Mesendoderm (in vitro differentiated cells): ENCODE measurements around the gene ST7.
A peak's percentile ranks its signal among the peaks of the same experiment; 100 is the strongest.

Experiments used
- DNase-seq: peaks from one replicate; pipeline ENCODE4 v3.0.0; 2013
- H2AK5ac ChIP-seq: 2 replicates; pipeline ENCODE4 v1.6.1; 2013; ENCODE audit warnings: low read length, inconsistent platforms
- H2BK120ac ChIP-seq: 2 replicates; pipeline ENCODE4 v1.6.1; 2013; ENCODE audit warnings: low read depth, mild to moderate bottlenecking, low read length, moderate library complexity, mixed read lengths
- H2BK15ac ChIP-seq: replicated peaks from 2 replicates; pipeline ENCODE4 v1.6.1; 2013; ENCODE audit warnings: low read depth, mild to moderate bottlenecking, moderate library complexity
- H2BK5ac ChIP-seq: 2 replicates; pipeline ENCODE4 v1.6.1; 2013; ENCODE audit warnings: low read length, inconsistent platforms
- H3K18ac ChIP-seq: 2 replicates; pipeline ENCODE4 v1.6.1; 2013; ENCODE audit warnings: mild to moderate bottlenecking, low read length, mixed read lengths
- H3K23ac ChIP-seq: one replicate; pipeline ENCODE4 v1.6.1; 2013; ENCODE audit warnings: low read length
- H3K27ac ChIP-seq: 2 replicates; pipeline ENCODE4 v1.5.1; 2013; ENCODE audit warnings: low read depth, mild to moderate bottlenecking, inconsistent platforms, low read length, moderate library complexity
- H3K27me3 ChIP-seq: 2 replicates; pipeline ENCODE4 v1.6.1; 2013; ENCODE audit warnings: low read length, control low read depth, mild to moderate bottlenecking, inconsistent platforms; ENCODE audit not compliant: insufficient read depth, poor library complexity
- H3K36me3 ChIP-seq: 2 replicates; pipeline ENCODE4 v1.6.1; 2013; ENCODE audit warnings: low read length, inconsistent platforms; ENCODE audit not compliant: control insufficient read depth, insufficient read depth
- H3K4ac ChIP-seq: one replicate; pipeline ENCODE4 v1.6.1; 2013; ENCODE audit warnings: low read depth, mild to moderate bottlenecking, low read length, moderate library complexity
- H3K4me1 ChIP-seq: 2 replicates; pipeline ENCODE4 v1.6.1; 2013; ENCODE audit warnings: low read depth, low read length, inconsistent platforms; ENCODE audit not compliant: control insufficient read depth
- H3K4me2 ChIP-seq: 2 replicates; pipeline ENCODE4 v1.6.1; 2013; ENCODE audit warnings: low read length
- H3K4me3 ChIP-seq: 2 replicates; pipeline ENCODE4 v1.5.1; 2013; ENCODE audit warnings: mild to moderate bottlenecking, low read length
- H3K56ac ChIP-seq: one replicate; pipeline ENCODE4 v1.6.1; 2013; ENCODE audit warnings: low read length
- H3K79me1 ChIP-seq: 2 replicates; pipeline ENCODE4 v1.6.1; 2013; ENCODE audit warnings: low read length, inconsistent platforms
- H3K79me2 ChIP-seq: 2 replicates; pipeline ENCODE4 v1.6.1; 2013; ENCODE audit warnings: mild to moderate bottlenecking, low read length; ENCODE audit not compliant: control insufficient read depth, insufficient read depth
- H3K9ac ChIP-seq: 2 replicates; pipeline ENCODE4 v1.6.1; 2013; ENCODE audit warnings: low read length, inconsistent platforms
- H4K5ac ChIP-seq: one replicate; pipeline ENCODE4 v1.6.1; 2013; ENCODE audit warnings: low read length
- H4K8ac ChIP-seq: one replicate; pipeline ENCODE4 v1.6.1; 2013; ENCODE audit warnings: low read depth, mild to moderate bottlenecking, control low read depth, low read length, moderate library complexity
- WGBS: extraction: QIAGEN DNeasy Blood & Tissue Kit; methylation state at CpG from one replicate; pipeline ENCODE4 v1.1.7; 2013; ENCODE audit warnings: low lambda C conversion rate, missing lambda C conversion rate; ENCODE audit not compliant: insufficient coverage; ENCODE audit errors: extremely low coverage; 5-methylcytosine and 5-hydroxymethylcytosine counted together

Gene ST7

GRCh38 chr7:117001283-117001682, 48.0 kb downstream of the ST7 start:
- Histone ChIP-seq H3K4me2 (no peak overlapping the region), H3K4ac (no peak overlapping the region), H3K27me3 (no peaks in the 10 kb centered on the region), H3K9ac (no peak overlapping the region), H2AK5ac (no peak overlapping the region), H3K79me1 (no peaks in the 10 kb centered on the region), H4K5ac (no peak overlapping the region), H3K23ac (no peak overlapping the region), H4K8ac (no peak overlapping the region), H3K18ac (no peak overlapping the region), H3K4me1 (no peaks in the 10 kb centered on the region), H3K4me3 (no peak overlapping the region), H3K36me3 (no peaks in the 10 kb centered on the region), H3K56ac (no peak overlapping the region), H2BK120ac (no peak overlapping the region), H3K79me2 (no peaks in the 10 kb centered on the region), H3K27ac (no peak overlapping the region), H2BK15ac (no peak overlapping the region), H2BK5ac (no peak overlapping the region)
- no peak for DNase-seq

GRCh38 chr7:117004899-117005298, 51.6 kb downstream of the ST7 start:
- Histone ChIP-seq H2BK5ac (no peak overlapping the region), H4K5ac (no peak overlapping the region), H3K36me3 (no peaks in the 10 kb centered on the region), H3K4ac (no peak overlapping the region), H3K79me1 (no peaks in the 10 kb centered on the region), H3K4me1 (no peaks in the 10 kb centered on the region), H4K8ac (no peak overlapping the region), H3K27me3 (no peaks in the 10 kb centered on the region), H3K18ac (no peak overlapping the region), H3K23ac (no peak overlapping the region), H2BK15ac (no peak overlapping the region), H3K4me3 (no peak overlapping the region), H2BK120ac (no peak overlapping the region), H3K79me2 (no peaks in the 10 kb centered on the region), H3K56ac (no peak overlapping the region), H3K27ac (no peak overlapping the region), H2AK5ac (no peak overlapping the region), H3K4me2 (no peak overlapping the region), H3K9ac (no peak overlapping the region)
- peak; percentile 40 for DNase-seq
- WGBS, result no CpG with 5 or more reads among the region's 1 CpG

DNA sequence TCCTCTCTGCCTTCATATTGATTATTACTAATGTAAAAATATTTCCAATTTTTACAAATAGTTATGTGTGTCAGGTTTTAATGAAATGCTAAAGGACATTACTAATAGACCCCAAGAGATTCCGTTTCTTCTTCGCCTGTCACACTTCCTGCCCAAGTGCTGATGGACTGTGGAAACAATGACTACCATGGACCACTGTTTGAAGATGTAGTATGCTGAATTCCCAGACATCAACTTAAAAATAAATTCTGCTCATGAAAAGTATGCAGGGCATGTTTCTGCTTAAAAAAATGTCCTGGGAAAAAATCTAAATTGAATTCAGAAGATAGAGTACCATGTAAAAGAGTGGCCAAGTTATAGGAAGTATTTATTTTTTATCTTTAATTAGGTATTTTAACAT, 52.1 kb downstream of the ST7 start:
- H2BK15ac ChIP-seq, result no peak overlapping the region
- H3K4me1 ChIP-seq, result no peaks in the 10 kb centered on the region
- no peak overlapping the region for H3K4me3 ChIP-seq
- no peak overlapping the region for H3K4ac ChIP-seq
- peaks cover 2% of the 10 kb centered on the region for H3K79me1 ChIP-seq
- H2BK5ac ChIP-seq, result no peak overlapping the region
- H3K4me2 ChIP-seq, result no peak overlapping the region
- H3K23ac ChIP-seq, result no peak overlapping the region
- no peak overlapping the region for H4K8ac ChIP-seq
- H3K27ac ChIP-seq, result no peak overlapping the region
- no peak overlapping the region for H4K5ac ChIP-seq
- no peak overlapping the region for H2AK5ac ChIP-seq
- no peak overlapping the region for H2BK120ac ChIP-seq
- no peak for DNase-seq
- no peak overlapping the region for H3K18ac ChIP-seq
- no peaks in the 10 kb centered on the region for H3K79me2 ChIP-seq
- no peak overlapping the region for H3K9ac ChIP-seq
- WGBS, result no CpG with 5 or more reads among the region's 2 CpGs
- H3K36me3 ChIP-seq, result no peaks in the 10 kb centered on the region
- H3K56ac ChIP-seq, result no peak overlapping the region
- H3K27me3 ChIP-seq, result no peaks in the 10 kb centered on the region

DNA sequence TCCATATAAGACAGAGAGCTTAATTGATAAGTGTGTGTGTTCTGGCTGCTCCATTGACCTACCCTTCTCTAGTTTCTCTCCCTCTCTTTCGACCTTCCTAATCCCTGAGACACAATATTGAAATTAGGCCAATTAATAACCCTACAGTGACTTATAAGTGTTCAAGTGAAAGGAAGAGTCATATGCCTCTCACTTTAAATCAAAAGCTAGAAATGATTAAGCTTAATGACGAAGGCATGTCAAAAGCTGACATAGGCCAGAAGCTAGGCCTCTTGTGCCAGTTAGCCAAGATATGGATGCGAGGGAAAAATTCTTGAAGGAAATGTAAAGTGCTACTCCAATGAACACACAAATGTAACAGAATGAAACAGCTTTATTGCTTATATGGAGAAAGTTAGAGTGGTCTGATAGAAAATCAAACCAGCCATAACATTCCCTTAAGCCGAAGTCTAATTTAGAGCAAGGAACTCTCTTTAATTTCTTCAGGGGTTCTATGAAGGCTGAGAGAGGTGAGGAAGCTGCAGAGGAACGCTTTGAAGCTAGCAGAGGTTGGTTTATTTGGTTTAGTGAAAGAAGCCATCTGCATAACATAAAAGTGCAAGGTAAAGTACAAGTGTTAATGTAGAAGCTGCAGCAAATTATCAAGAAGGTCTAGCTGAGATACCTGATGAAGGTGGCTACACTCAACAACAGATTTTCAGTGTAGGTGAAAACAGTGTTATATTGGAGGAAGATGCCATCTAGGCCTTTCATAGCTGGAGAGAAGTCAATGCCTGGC, 53.8 kb downstream of the ST7 start:
- no peak overlapping the region for H4K5ac ChIP-seq
- H3K56ac ChIP-seq, result no peak overlapping the region
- H3K79me1 ChIP-seq, result peaks cover 2% of the 10 kb centered on the region
- H3K4me2 ChIP-seq, result no peak overlapping the region
- H3K18ac ChIP-seq, result no peak overlapping the region
- no peaks in the 10 kb centered on the region for H3K27me3 ChIP-seq
- no peak overlapping the region for H4K8ac ChIP-seq
- peaks cover 2% of the 10 kb centered on the region for H3K4me1 ChIP-seq
- DNase-seq, result no peak
- H3K36me3 ChIP-seq, result no peaks in the 10 kb centered on the region
- no peaks in the 10 kb centered on the region for H3K79me2 ChIP-seq
- H2AK5ac ChIP-seq, result no peak overlapping the region
- H2BK120ac ChIP-seq, result no peak overlapping the region
- H2BK5ac ChIP-seq, result no peak overlapping the region
- no peak overlapping the region for H2BK15ac ChIP-seq
- H3K4ac ChIP-seq, result no peak overlapping the region
- no peak overlapping the region for H3K27ac ChIP-seq
- H3K4me3 ChIP-seq, result no peak overlapping the region
- H3K9ac ChIP-seq, result no peak overlapping the region
- H3K23ac ChIP-seq, result no peak overlapping the region
- WGBS, result no CpG with 5 or more reads among the region's 5 CpGs

GRCh38 chr7:117008118-117008885, 55.0 kb downstream of the ST7 start:
- no peak overlapping the region for H3K9ac ChIP-seq
- H3K23ac ChIP-seq, result no peak overlapping the region
- no peak overlapping the region for H3K4me3 ChIP-seq
- no peak overlapping the region for H3K4ac ChIP-seq
- no peak overlapping the region for H3K18ac ChIP-seq
- no peak overlapping the region for H4K8ac ChIP-seq
- H3K79me1 ChIP-seq, result peaks cover 2% of the 10 kb centered on the region
- no peak overlapping the region for H3K27ac ChIP-seq
- H2BK15ac ChIP-seq, result no peak overlapping the region
- peak; percentile 34 for DNase-seq
- H3K79me2 ChIP-seq, result no peaks in the 10 kb centered on the region
- H3K56ac ChIP-seq, result no peak overlapping the region
- H2BK5ac ChIP-seq, result no peak overlapping the region
- no peak overlapping the region for H3K4me2 ChIP-seq
- H4K5ac ChIP-seq, result no peak overlapping the region
- H2BK120ac ChIP-seq, result no peak overlapping the region
- H2AK5ac ChIP-seq, result no peak overlapping the region
- no peaks in the 10 kb centered on the region for H3K36me3 ChIP-seq
- no peaks in the 10 kb centered on the region for H3K27me3 ChIP-seq
- WGBS, result no CpG with 5 or more reads among the region's 3 CpGs
- H3K4me1 ChIP-seq, result peaks cover 2% of the 10 kb centered on the region
